ENCODE measurements around the gene SLC2A14. TPM values are rescaled to one million over a fixed set of nuclear protein-coding genes. Genes with fewer than 3 reads are reported as not detected.
"Not testable (repeated sequence)": the region's sequence is repeated elsewhere in the genome, so short reads cannot be mapped to it uniquely, and the experiment has no call there.

The SLC2A14 gene
- total RNA-seq, 1 experiment from 2014 or later, result not detected

DNA sequence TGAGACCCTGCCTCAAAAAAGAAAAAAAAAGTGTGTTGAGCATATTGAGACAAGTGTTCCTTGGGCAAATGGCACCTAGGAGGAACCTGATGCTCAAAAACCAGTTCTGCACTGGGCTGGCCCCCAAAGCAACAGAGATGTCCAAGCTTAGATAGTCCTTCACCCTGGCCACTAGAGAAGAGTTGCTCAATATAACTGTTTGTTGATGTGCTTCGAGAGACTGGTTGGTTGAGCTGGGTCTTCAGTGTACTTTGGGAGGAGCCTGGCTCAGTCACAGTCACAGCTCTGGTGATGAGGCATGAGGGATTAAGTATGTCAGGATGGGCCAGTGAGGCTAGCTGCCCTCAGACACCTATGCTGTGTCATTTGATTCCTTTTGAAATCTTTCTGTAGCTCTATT is 38.0 kb downstream of the SLC2A14 start:
- no peak for DNase-seq (ENCODE audit: low read depth)

DNA sequence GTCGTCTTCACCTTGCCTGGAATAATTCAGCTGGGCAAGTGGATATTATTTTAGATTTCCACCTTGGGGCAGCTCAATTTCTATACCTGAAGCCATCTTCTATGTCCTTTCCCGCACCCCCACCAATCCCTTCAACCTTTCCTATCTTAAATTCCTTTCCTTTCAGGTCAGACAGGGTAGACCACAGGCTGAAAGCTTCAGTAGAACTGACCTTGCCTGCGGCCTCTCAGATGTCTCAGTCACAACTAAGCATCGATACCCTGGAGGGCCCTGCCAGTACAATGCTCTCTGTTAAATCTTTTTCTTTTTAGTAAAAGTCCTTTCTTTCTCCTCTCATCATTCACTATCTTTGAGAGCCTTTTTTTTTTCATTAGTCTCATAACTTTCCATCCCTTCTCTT is 38.9 kb downstream of the SLC2A14 start:
- no peak for DNase-seq (ENCODE audit: low read depth)

DNA sequence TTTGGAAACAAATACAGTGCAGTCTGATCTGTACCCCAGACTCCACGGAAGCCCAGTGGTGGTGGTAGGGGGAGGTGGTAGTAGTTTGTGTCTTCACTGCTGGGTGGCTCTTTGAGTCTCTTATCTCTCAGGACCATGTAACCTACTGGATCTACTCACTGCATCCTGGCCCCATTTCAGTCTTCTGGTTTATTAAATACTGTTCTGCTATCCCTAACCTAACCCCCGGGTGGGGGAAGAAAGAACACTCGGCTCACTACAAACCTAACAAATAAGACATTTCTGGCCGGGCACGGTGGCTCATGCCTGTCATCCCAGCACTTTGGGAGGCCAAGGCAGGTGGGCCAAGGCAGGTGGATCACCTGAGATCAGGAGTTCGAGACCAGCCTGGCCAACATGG is 39.5 kb downstream of the SLC2A14 start:
- not testable (repeated sequence) for DNase-seq (ENCODE audit: low read depth)

DNA sequence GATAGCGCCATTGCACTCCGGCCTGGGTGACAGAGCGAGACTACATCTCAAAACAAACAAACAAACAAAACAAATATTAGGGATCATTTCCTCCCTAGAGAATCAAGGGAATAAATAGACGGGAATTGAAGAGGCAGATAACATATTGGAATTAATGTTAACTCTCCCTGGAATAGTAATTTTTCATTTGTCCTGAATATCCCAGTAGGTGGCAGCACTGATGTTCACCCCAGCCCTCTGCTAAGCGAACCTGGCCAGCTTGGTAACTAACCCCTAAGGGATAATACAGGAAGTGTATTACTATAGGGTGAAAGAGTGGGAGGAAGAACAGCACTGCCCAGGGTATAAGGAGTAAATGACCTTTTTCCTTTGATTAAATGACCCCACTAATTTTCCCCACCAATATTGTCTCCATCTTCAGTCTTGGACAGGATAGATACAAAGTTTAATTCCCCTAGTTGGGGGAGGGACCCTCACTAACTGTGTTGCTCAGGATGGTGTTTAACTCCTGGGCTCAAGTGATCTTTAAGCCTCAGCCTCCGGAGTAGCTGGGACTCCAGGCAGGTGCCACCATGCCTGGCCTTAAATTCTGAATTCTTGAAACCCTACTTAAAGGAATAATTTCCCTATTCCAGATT is 40.5 kb downstream of the SLC2A14 start:
- DNase-seq (ENCODE audit: low read depth), result peak; percentile 47

DNA sequence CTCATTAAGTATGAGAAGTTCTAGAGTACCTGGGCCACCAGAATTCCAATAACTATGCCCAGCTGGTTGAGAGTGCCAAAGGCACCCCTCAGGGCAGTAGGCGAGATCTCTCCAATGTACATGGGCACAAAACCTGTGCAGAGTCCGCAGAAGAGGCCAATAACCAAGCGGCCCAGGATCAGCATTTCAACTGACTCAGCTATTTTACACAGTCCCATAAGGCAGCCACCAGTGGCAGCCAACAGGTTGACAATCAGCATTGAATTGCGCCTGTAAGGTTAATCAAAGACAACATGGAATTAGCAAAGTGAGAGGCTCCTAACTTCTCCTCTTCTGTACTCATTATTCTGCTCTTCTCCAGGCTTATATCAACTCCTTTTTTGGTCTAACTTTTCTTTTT is 43.0 kb downstream of the SLC2A14 start:
- not testable (repeated sequence) for DNase-seq (ENCODE audit: low read depth)

DNA sequence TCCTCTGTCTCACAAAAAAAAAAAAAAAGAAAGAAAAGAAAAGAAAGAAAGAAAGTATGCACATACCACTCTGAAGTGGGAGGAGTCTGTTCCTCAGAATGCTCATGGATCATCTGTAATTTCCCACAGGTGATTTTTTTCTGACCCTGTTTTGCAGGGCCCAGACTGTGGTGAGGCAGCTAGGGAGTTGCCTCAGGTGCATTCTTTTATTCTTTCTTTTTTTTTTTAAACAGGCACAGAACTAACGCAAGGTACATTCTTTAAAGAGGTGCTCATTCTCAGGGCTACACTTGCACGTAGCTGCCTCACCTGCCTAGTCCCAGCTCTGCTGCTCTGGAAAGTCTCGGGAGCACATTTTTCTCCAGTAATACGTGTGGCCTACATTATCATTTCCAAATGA is 47.0 kb downstream of the SLC2A14 start:
- DNase-seq (ENCODE audit: low read depth), result not testable (repeated sequence)

DNA sequence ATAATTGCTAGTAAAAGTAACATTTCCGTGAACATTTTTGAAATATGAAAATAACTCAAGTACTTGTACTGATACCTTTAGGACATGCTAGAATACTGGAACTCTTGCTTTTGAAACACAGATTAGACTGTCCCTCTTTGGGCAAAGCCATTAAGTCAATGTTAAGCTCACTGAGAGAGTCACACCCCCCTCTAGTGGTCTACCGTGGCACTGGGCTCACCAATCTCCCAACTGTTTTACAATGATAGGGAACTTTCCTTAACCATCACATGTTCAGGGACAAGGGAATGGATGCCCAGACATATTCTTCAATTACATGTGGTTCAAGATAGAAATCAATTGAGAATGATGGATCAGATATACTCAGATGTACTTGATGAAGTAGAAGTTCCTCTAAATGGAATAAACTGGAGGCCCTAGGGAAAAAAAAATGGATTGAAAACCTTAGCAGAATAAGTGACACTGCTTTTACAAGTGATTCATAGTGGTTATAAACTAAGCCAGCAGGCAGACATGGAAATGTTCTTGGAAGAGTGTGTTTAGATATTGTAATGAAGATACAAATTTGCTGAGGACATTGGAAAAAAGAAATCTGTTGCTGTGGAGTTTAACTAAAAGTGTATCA is 65.7 kb downstream of the SLC2A14 start:
- DNase-seq (ENCODE audit: low read depth), result peak; percentile 70

DNA sequence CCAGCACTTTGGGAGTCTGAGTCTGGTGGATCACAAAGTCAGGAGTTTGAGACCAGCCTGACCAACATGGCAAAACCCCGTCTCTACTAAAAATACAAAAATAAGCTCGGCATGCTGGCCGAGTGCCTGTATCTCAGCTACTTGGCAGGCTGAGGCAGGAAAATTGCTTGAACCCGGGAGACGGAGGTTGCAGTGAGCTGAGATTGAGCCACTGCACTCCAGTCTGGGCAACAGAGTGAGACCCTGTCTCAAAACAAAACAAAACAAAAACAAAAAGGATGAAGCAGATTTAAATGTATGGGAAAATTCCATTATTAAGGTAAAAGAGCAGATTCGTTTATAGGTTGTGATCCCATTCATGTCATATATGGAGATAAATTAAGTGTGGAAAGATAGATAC is 66.4 kb downstream of the SLC2A14 start:
- DNase-seq (ENCODE audit: low read depth), result not testable (repeated sequence)

DNA sequence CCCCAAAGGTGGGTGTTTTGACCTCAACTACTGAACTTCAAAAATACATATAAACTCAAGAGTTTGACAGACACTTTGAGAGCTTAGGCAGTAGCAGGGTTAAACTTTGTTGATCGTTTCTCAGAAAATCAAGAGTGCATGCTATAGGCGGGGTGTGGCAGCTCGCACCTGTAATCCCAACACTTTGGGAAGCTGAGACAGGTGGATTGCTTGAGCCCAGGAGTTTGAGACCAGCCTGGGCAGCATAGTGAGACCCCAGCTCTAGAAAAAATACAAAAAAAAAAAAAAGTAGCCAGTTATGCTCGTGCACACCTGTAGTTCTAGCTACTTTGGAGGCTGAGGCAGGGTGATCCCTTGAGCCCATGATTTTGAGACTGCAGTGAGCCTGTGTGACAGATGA is 71.3 kb downstream of the SLC2A14 start:
- no peak for DNase-seq (ENCODE audit: low read depth)

DNA sequence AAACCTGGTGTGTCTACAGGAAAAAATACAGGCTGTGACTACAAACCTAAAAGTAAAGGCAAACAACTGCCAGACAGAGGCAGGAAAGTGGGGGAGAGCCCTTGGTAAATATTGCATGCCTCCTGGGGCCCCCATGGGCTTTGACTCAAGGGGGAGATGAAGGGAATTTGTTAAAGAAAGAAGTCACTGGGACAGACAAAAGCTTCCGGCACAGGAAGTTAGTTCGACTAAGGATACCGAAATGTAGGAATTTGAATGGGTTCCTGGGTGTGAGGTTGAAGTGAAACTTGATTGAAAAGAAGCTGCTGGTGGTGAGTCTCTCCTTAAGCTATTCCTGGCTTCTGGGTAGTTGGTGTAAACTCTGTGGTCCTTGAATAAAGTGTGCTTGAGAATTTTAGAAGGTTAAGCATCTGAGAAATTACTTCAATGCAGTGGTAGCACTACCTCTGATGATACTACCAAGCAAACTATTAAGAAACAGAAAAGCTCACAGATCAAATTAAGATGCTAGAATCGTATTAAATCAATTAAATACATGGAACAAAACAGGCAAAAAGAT is 73.9 kb downstream of the SLC2A14 start:
- not testable (repeated sequence) for DNase-seq (ENCODE audit: low read depth)

DNA sequence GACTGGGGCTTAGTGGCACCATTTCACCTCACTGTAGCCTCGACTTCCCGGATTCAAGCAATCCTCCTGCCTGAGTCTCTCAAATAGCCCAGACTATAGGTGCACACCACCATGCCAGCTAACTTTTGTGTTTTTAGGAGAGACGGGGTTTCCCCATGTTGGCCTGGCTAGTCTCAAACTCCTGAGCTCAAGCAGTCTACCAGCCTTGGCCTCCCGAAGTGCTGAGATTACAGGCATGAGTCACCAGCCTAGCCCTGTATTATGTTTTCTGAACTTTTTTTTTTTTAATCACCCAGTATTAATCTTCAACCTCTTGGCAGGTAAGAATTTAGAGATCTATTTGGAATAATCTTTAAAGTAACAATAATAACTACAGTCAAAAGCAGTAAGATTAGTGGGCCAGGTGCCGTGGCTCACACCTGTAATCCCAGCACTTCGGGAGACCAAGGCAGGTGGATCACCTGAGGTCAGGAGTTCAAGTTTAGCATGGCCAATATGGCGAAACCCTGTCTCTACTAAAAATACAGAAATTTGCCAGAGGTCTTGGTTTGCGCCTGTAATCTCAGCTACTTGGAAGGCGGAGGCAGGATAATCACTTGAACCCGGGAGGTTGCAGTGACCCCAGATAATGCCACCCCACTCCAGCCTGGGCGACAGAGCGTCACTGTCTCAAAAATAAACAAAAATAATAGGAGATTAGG is 74.9 kb downstream of the SLC2A14 start:
- DNase-seq (ENCODE audit: low read depth), result peak; percentile 45

DNA sequence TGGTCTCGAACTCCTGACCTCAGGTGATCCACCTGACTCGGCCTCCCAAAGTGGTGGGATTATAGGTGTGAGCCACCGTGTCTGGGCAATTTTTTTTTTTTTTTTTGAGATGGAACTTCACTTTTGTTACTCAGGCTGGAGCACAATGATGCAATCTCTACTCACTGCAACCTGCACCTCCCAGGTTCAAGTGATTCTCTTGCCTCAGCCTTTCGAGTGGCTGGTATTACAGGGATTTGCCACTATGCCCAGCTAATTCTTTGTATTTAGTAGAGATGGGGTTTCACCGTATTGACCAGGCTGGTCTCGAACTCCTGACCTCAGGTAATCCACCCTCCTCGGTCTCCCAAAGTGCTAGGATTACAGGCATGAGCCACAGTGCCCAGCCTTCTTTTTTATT is 75.4 kb downstream of the SLC2A14 start:
- not testable (repeated sequence) for DNase-seq (ENCODE audit: low read depth)

DNA sequence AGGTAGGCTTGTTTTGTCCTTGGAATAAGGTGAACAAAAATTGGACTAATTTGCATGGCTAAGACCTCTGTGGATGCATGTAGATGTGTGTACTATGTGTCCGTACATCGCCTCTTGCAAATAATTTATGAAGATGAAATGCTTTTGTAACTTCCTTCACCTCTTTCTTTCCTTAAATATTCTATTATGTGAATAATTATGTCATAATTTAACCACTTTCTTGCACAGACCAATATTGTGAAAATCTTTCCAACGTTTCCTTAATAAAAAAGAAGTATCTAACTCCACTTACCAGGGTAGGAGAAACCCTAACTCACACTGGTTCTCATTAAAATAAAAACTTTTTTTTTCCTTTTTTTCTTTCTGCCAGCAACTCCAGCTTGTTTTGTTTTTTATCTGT is 79.5 kb downstream of the SLC2A14 start:
- DNase-seq (ENCODE audit: low read depth), result no peak

DNA sequence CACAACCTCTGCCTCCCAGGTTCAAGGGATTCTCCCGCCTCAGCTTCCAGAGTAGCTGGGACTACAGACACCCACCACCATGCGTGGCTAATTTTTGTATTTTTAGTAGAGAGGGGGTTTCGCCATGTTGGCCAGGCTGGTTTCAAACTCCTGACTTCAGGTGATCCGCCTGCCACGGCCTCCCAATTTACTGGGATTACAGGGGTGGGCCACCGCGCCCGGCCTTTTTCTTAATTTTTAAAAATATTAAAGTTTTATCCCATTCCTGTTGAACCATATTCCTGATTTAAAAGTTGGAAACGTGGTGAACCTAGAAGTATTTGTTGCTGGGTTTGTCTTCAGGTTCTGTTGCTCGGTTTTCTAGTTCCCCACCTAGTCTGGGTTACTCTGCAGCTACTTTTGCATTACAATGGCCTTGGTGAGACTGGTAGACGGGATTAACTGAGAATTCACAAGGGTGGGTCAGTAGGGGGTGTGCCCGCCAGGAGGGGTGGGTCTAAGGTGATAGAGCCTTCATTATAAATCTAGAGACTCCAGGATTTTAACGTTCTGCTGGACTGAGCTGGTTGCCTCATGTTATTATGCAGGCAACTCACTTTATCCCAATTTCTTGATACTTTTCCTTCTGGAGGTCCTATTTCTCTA is 83.7 kb downstream of the SLC2A14 start, which contains the start of gene NANOG:
TSS of gene NANOG (plus strand) at position 519 of the 645 bp plus-strand sequence. CDS start 213 bp downstream, outside the sequence.
- not testable (repeated sequence) for DNase-seq (ENCODE audit: low read depth)

DNA sequence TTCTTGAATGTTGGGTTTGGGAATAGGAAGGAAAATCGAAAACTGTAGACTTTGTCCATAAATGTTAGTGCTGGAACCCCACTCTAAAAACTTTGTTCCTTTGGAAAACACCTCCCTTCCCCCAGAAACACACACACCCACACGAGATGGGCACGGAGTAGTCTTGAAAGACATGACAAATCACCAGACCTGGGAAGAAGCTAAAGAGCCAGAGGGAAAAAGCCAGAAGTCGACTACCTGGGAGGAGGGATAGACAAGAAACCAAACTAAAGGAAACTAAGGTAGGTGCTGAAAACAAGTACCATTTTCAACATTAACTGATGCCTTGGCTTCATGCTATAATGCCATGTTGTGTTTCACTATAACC is 84.4 kb downstream of the SLC2A14 start:
- DNase-seq (ENCODE audit: low read depth), result no peak

DNA sequence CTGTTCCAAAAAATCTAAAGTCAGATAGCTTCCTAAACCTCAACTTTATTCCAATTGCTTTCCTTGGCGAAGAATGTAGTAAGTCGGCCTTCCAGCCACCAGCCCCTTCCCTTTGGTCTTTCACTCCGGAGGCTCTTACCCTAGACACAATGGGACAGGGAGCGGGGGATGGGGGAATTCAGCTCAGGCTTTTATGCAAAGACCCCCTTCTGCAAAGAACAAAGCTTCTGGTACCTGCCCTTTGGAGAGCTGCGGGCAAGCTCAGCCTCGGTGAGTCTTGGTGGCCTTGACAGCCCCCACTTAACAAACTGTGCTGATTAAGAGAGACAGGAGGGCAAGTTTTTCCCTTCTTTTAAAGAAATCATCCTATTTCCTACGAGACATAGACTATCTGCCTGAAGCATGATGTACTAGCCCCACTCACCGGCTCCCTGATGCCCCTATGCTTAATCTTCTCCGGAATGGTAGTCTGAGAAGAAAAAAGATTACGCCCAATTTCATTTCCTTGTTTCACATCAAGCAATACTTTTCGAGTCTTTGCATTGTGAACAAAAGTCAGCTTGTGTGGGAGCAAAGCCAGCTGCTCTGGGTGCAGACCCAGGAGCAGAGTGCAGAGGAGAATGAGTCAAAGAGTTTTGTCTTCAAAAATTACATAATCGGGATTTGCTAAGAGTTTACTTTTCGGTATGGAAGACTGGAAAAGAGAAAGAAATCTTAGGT is 85.0 kb downstream of the SLC2A14 start:
- no peak for DNase-seq (ENCODE audit: low read depth)

DNA sequence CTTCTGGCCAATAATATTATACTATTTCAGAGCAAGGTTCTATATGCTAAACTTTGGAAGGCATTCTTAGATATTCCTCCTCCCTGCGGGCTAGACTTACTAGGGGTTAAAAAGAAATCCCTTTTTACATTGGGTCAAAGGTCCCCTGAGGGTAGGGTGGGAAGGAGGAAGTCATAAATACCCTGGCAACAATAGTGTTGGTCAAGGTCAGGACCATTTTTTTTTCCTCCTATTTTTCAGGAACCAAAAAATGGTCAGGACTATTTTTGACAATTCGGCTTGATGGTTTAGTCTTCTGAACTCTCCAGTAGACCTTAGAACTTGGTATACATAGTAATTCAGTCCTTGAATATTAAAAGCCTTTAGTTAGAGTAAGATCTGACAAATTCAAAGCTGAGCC is 88.0 kb downstream of the SLC2A14 start:
- no peak for DNase-seq (ENCODE audit: low read depth)

DNA sequence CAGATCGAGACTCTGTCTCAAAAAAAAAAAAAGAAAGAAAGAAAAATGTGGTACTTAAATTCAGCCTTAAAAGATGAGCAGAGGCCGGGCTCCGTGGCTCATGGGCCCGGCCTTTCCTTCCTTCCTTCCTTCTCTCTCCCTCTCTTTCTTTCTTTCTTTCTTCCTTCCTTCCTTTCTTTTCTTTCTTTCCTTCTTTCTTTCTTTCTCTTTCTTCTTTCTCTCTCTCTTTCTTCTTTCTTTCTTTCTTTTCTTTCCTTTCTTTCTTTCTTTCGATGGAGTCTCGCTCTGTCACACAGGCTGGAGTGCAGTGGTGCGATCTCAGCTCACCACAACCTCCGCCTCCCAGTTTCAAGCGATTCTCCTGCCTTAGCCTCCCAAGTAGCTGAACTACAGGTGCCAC is 89.3 kb downstream of the SLC2A14 start:
- DNase-seq (ENCODE audit: low read depth), result not testable (repeated sequence)

DNA sequence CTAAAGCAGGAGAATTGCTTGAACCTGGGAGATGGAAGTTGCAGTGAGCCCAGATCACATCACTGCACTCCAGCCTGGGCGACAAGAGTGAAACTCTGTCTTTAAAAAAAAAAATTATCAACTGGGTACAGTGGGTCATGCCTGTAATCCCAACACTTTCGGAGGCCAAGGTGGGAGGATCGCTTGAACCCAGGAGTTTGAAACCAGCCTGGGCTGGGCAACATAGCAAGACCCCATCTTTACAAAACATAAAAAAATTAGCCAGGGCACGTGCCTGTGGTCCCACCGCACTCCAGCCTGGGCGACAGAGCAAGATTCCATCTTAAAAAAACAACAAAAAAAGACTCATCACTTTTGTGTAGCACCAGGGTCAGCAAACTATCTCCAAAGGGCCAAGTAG is 90.7 kb downstream of the SLC2A14 start:
- DNase-seq (ENCODE audit: low read depth), result no peak

DNA sequence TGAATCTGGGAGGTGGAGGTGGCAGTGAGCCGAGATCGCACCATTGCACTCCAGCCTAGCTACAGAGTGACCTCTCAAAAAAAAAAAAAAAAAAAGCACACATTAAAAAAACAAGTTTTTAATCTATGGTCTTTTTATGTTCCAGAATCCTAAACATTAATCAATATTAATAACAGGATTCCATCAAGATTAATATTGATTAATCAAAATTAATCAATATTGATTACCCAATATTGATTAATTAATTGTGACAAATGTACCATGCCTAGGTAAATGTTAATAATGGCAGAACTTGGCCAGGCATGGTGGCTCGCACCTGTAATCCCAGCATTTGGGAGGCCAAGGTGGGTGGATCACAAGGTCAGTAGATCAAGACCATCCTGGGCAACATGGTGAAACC is 91.4 kb downstream of the SLC2A14 start:
- no peak for DNase-seq (ENCODE audit: low read depth)

DNA sequence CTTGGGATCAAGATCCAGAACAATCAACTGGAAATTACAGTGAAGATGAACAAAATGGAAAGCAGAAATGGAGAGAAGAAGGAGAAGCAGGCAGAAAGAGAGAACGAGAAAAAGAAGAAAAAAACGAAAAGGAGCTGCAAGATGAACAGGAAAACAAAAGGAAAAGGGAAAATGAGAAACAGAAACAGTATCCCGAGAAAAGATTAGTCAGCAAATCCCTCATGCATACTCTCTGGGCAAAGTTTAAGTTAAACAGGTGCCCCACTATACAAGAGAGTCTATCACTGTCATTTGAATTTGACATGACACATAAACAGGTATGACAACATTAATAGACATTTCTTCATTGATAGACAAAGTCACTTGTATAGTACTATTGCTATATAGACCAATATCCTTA is 102.7 kb downstream of the SLC2A14 start:
- no peak for DNase-seq (ENCODE audit: low read depth)
